ENCODE data around the gene ARHGAP22. TPM values are rescaled to one million over a fixed set of nuclear protein-coding genes. Genes with fewer than 3 reads are reported as not detected.

ARHGAP22 gene
- total and polyA plus RNA-seq, 2 experiments from 2014 or later, result 4.8 to 10.7 TPM

- no peak overlapping the region for H3K4me3 ChIP-seq
- no peaks in the 10 kb centered on the region for H3F3A ChIP-seq (replicated peaks; ENCODE audit: low read depth)
- Mint-ChIP-seq H3K27me3 (ENCODE audit: insufficient read depth, low read depth, poor library complexity) (peaks cover 20% of the 10 kb centered on the region), H3K36me3 (ENCODE audit: low read depth) (no peaks in the 10 kb centered on the region), H3K27ac (no peak overlapping the region), H3K4me3 (no peak overlapping the region), H3K4me1 (peaks cover 13% of the 10 kb centered on the region), H3K9me3 (no peaks in the 10 kb centered on the region; the same call in 2 of the 3 replicates)
- no peaks in the 10 kb centered on the region for H3K79me2 ChIP-seq (replicated peaks; ENCODE audit: insufficient read depth)
- H3K27me3 ChIP-seq (ENCODE audit: insufficient read depth), result peaks cover 10% of the 10 kb centered on the region; the same call in 1 of the 2 replicates
- H3K36me3 ChIP-seq (ENCODE audit: insufficient read depth), result no peaks in the 10 kb centered on the region
- no peak overlapping the region for H3K4me2 ChIP-seq
- H3K9me2 ChIP-seq (ENCODE audit: insufficient read depth), result peaks cover 6% of the 10 kb centered on the region; the same call in 1 of the 2 replicates
- DNase-seq (ENCODE audit: low spot score), result no peak
- H4K20me1 ChIP-seq (replicated peaks; ENCODE audit: insufficient read depth), result no peaks in the 10 kb centered on the region
- H3K4me1 ChIP-seq (ENCODE audit: insufficient read depth), result peaks cover 10% of the 10 kb centered on the region; the same call in 1 of the 2 replicates
- H2AFZ ChIP-seq, result no peak overlapping the region
- TF ChIP-seq EZH2 (IDR thresholded peaks at IDR 0.05; ENCODE audit: low read depth, unreplicated experiment), result no peak
- TF ChIP-seq STAT1 (IDR thresholded peaks at IDR 0.05; ENCODE audit: unreplicated experiment), result no peak
- TF ChIP-seq ZNF114 (CRISPR knock-in tag; IDR thresholded peaks at IDR 0.05), result no peak
- TF ChIP-seq NANOG (IDR thresholded peaks at IDR 0.05; ENCODE audit: borderline replicate concordance), result no peak
- no peak for TF ChIP-seq CREB1 (CRISPR knock-in tag; IDR thresholded peaks at IDR 0.05; ENCODE audit: low read depth)
- no peak for TF ChIP-seq EZH2phosphoT487 (IDR thresholded peaks at IDR 0.05; ENCODE audit: unreplicated experiment)
- TF ChIP-seq CTCF (conservative IDR thresholded peaks at IDR 0.05; ENCODE audit: low read depth in 2 of 2), result no peak
- no peak for TF ChIP-seq POLR2AphosphoS5 (IDR thresholded peaks at IDR 0.05; ENCODE audit: low read depth)
- ATAC-seq, result no peak
- H3K27ac ChIP-seq (ENCODE audit: low read depth), result no peak overlapping the region
Observed at GRCh38 chr10:48609899-48610584, 5.2 kb upstream of the ARHGAP22 start.

- no peak overlapping the region for H3K4me3 Mint-ChIP-seq
- no peak for TF ChIP-seq JUNB (IDR thresholded peaks at IDR 0.05; ENCODE audit: unreplicated experiment)
- no peak for TF ChIP-seq REST (IDR thresholded peaks at IDR 0.05; ENCODE audit: unreplicated experiment)
- no peak for TF ChIP-seq ETS1 (IDR thresholded peaks at IDR 0.05)
- no peak for TF ChIP-seq NANOG (IDR thresholded peaks at IDR 0.05; ENCODE audit: borderline replicate concordance)
- TF ChIP-seq ZNF331 (CRISPR knock-in tag; IDR thresholded peaks at IDR 0.05; ENCODE audit: low read depth), result no peak
- TF ChIP-seq ZNF114 (CRISPR knock-in tag; IDR thresholded peaks at IDR 0.05), result no peak
- no peak for TF ChIP-seq POLR2AphosphoS5 (IDR thresholded peaks at IDR 0.05; ENCODE audit: low read depth)
- no peak for TF ChIP-seq CREB1 (CRISPR knock-in tag; IDR thresholded peaks at IDR 0.05; ENCODE audit: low read depth)
- TF ChIP-seq EZH2phosphoT487 (IDR thresholded peaks at IDR 0.05; ENCODE audit: unreplicated experiment), result no peak
- no peak for TF ChIP-seq STAT1 (IDR thresholded peaks at IDR 0.05; ENCODE audit: unreplicated experiment)
Observed at GRCh38 chr10:48609441-48609840, 4.6 kb upstream of the ARHGAP22 start.

More at GRCh38 chr10:48609441-48609840, 4.6 kb upstream of the ARHGAP22 start:
- Mint-ChIP-seq H3K9me3 (no peaks in the 10 kb centered on the region; the same call in 2 of the 3 replicates), H3K4me1 (peaks cover 14% of the 10 kb centered on the region), H3K36me3 (ENCODE audit: low read depth) (no peaks in the 10 kb centered on the region), H3K27ac (no peak overlapping the region), H3K27me3 (ENCODE audit: insufficient read depth, low read depth, poor library complexity) (peaks cover 25% of the 10 kb centered on the region)
- H4K20me1 ChIP-seq (replicated peaks; ENCODE audit: insufficient read depth), result no peaks in the 10 kb centered on the region
- H3K27me3 ChIP-seq (ENCODE audit: insufficient read depth), result peaks cover 15% of the 10 kb centered on the region
- H3K27ac ChIP-seq (ENCODE audit: low read depth), result no peak overlapping the region
- ATAC-seq (no peak), DNase-seq (ENCODE audit: low spot score) (no peak)
- no peaks in the 10 kb centered on the region for H3K79me2 ChIP-seq (replicated peaks; ENCODE audit: insufficient read depth)
- H3K4me3 ChIP-seq, result no peak overlapping the region
- H2AFZ ChIP-seq, result no peak overlapping the region
- no peak overlapping the region for H3K4me2 ChIP-seq
- H3K36me3 ChIP-seq (ENCODE audit: insufficient read depth), result no peaks in the 10 kb centered on the region
- peaks cover 6% of the 10 kb centered on the region; the same call in 1 of the 2 replicates for H3K9me2 ChIP-seq (ENCODE audit: insufficient read depth)
- H3K4me1 ChIP-seq (ENCODE audit: insufficient read depth), result peaks cover 12% of the 10 kb centered on the region; the same call in 1 of the 2 replicates
- no peaks in the 10 kb centered on the region for H3F3A ChIP-seq (replicated peaks; ENCODE audit: low read depth)

All from GM23338 (cell line).